ENCODE results near the gene MALAT1. TPM values are rescaled to one million over a fixed set of nuclear protein-coding genes. Genes with fewer than 3 reads are reported as not detected.

Gene MALAT1
- total RNA-seq, 1 experiment from 2014 or later: 10,851 TPM

DNA sequence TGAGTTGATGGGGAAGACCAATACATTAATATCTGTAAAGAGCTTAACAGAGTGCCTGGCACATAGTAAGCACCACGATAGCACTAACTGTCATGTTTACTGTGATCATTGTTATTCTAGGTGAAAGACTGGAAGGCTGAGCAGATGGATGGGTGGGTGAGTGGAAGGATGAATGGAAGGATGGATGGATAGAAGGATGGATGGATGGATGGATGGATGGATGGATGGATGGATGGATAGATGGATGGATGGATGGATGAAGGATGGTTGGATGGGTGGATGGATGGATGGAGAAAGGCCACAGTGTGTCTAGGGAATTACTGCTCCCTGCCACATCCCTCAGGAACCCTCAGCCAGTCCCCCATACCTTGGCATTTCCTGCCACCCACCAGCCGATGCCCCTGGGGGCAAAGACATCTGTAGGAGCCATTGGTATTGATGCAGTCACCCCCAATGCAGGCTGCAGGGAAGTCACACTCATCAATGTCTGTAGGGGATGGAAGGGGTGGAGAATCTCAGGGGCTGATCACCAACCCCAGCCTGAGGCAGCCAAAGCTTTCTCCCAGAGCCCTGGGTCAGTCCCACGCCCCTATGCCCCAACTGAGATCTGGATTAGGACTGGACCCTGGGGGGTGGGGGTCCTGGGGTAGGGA lies 44.0 kb downstream of the MALAT1 start:
- H3K27me3 Mint-ChIP-seq (ENCODE audit: insufficient read depth, unreplicated experiment): no peaks in the 10 kb centered on the region
- CTCF ChIA-PET: interaction anchor here (0.7 to 3.7 kb wide), 4 partner anchors 28 to 51 kb away, joined by 3 to 51 read pairs (median 14); partner anchors contain the start of gene FAM89B

DNA sequence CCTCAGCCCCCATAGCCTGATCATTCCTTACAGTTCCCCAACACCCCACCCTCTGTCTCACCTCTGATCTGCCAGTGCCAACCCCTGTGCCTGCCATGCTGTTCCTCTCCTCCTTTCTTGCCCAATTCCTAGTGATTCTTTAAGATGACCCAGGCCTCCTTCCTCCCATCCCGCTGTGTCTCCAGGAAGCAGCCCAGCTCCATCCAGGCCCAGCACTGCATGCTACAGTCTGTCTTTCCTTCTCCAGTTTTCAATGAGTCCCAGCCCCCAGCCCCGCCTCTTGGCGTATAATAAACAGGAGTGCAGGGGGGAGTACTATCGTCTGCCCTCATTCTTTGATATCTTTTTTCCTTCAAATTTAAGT lies 47.0 kb downstream of the MALAT1 start:
- intact Hi-C loops (cut with micrococcal nuclease): no loop called here
- DNase-seq (ENCODE audit: unreplicated experiment): no peak
- peak overlapping the region; percentile 42 for H3K4me3 Mint-ChIP-seq (ENCODE audit: unreplicated experiment)
- TF ChIP-seq, protein P1, sequence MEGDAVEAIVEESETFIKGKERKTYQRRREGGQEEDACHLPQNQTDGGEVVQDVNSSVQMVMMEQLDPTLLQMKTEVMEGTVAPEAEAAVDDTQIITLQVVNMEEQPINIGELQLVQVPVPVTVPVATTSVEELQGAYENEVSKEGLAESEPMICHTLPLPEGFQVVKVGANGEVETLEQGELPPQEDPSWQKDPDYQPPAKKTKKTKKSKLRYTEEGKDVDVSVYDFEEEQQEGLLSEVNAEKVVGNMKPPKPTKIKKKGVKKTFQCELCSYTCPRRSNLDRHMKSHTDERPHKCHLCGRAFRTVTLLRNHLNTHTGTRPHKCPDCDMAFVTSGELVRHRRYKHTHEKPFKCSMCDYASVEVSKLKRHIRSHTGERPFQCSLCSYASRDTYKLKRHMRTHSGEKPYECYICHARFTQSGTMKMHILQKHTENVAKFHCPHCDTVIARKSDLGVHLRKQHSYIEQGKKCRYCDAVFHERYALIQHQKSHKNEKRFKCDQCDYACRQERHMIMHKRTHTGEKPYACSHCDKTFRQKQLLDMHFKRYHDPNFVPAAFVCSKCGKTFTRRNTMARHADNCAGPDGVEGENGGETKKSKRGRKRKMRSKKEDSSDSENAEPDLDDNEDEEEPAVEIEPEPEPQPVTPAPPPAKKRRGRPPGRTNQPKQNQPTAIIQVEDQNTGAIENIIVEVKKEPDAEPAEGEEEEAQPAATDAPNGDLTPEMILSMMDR (IDR thresholded peaks at IDR 0.05; ENCODE audit: unreplicated experiment): no peak
- H3K9me3 Mint-ChIP-seq (ENCODE audit: unreplicated experiment): no peaks in the 10 kb centered on the region
- no peak overlapping the region for H3K27ac Mint-ChIP-seq (ENCODE audit: low read depth, unreplicated experiment)
- H3K36me3 Mint-ChIP-seq (ENCODE audit: insufficient read depth, unreplicated experiment): no peaks in the 10 kb centered on the region
- H3K4me1 Mint-ChIP-seq (ENCODE audit: insufficient read depth, unreplicated experiment): peaks cover 10% of the 10 kb centered on the region
- ChIA-PET CTCF (interaction anchor here (0.6 to 1.7 kb wide), 2 partner anchors 26 to 46 kb away, joined by 4 read pairs; no protein-coding TSS in a partner anchor), POLR2A (interaction anchor here (0.6 to 1.6 kb wide), 3 partner anchors 24 to 46 kb away, joined by 3 to 6 read pairs (median 3); partner anchors contain the start of gene ZNRD2)
- BruUV-seq (replicated peaks): no TSS peak
- no peaks in the 10 kb centered on the region for H3K27me3 Mint-ChIP-seq (ENCODE audit: insufficient read depth, unreplicated experiment)

More for the DNA sequence above, 44.0 kb downstream of the MALAT1 start:
- Mint-ChIP-seq H3K9me3 (ENCODE audit: unreplicated experiment) (no peaks in the 10 kb centered on the region), H3K4me3 (ENCODE audit: unreplicated experiment) (no peak overlapping the region), H3K27ac (ENCODE audit: low read depth, unreplicated experiment) (no peak overlapping the region), H3K36me3 (ENCODE audit: insufficient read depth, unreplicated experiment) (no peaks in the 10 kb centered on the region), H3K4me1 (ENCODE audit: insufficient read depth, unreplicated experiment) (peaks cover 6% of the 10 kb centered on the region)
- no TSS peak for BruUV-seq (replicated peaks)
- TF ChIP-seq, protein P1 (IDR thresholded peaks at IDR 0.05; ENCODE audit: unreplicated experiment): no peak
- no peak for DNase-seq (ENCODE audit: unreplicated experiment)
- POLR2A ChIA-PET: interaction anchor here (0.5 to 4.0 kb wide), 4 partner anchors 9 to 680 kb away, joined by 3 to 75 read pairs (median 3); partner anchors contain the start of genes FAM89B and ZNRD2
- intact Hi-C loops (cut with micrococcal nuclease): no loop called here

DNA sequence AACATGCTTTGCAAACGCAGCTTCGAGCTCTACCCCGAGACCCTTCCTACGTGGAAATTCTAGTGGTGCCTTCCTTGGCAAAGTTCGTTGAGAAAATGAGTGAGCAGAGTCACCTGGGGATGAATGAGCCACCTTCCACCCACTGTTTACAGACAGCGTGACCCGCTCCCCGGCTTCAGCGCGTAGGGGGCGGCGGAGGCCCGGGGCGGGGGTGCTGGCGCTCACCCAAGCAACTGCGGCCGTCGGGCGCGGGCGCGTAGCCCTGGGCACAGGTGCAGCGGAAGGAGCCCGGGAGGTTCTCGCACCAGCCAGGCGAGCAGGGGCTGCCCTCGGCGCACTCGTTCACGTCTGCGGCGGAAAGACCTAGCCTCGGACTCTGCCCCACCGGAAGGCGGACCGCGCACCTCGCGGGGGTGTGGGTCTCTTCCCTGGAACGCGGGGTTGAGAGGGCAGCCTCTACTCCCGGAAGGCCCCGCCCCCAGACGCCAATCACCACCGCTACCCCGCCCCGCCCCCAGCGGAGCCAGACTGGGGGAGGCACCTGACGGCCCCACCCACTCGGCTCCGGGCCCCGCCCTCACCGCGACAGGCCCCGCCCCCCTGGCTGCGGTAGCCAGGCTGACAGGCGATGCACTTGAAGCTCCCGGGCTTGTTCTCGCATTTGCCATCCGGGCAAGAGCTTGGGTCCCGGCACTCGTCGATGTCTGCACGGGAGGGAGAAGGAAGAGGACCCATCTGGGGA lies 47.5 kb downstream of the MALAT1 start:
- Mint-ChIP-seq H3K4me3 (ENCODE audit: unreplicated experiment) (peak overlapping the region; percentile 42), H3K27me3 (ENCODE audit: insufficient read depth, unreplicated experiment) (no peaks in the 10 kb centered on the region), H3K9me3 (ENCODE audit: unreplicated experiment) (no peaks in the 10 kb centered on the region), H3K36me3 (ENCODE audit: insufficient read depth, unreplicated experiment) (no peaks in the 10 kb centered on the region), H3K4me1 (ENCODE audit: insufficient read depth, unreplicated experiment) (peaks cover 10% of the 10 kb centered on the region), H3K27ac (ENCODE audit: low read depth, unreplicated experiment) (no peak overlapping the region)
- DNase-seq (ENCODE audit: unreplicated experiment): peak; percentile 86
- TF ChIP-seq, protein P1 (IDR thresholded peaks at IDR 0.05; ENCODE audit: unreplicated experiment): no peak
- intact Hi-C loops (cut with micrococcal nuclease): no loop called here
- POLR2A ChIA-PET: interaction anchor here (0.6 to 1.6 kb wide), 8 partner anchors 19 to 125 kb away, joined by 3 to 6 read pairs (median 3); partner anchors contain the start of genes FAM89B and ZNRD2
- CTCF ChIA-PET: interaction anchor here (1.2 to 1.7 kb wide), 2 partner anchors 25 to 72 kb away, joined by 3 to 4 read pairs; no protein-coding TSS in a partner anchor
- no TSS peak for BruUV-seq (replicated peaks)
